HepG2 (cell line): Measurements from ENCODE around the gene ECHDC1. TPM values are rescaled to one million over a fixed set of nuclear protein-coding genes. Genes with fewer than 3 reads are reported as not detected.

Experiments used
- ATF7 ChIP-seq, 2 experiments: fragments of 450-650 bp in 1 of 2; sonication (generic) in 1 of 2; formaldehyde crosslinking in 1 of 2; IDR thresholded peaks; 2 replicates each; pipeline versions ENCODE4 v1.4.0 to v1.6.1; 2016 to 2020; ENCODE audit warnings: antibody characterized with exemption in 1 of 2, mild to moderate bottlenecking in 1 of 2, missing genetic modification reagents in 1 of 2
- EP300 ChIP-seq, 3 experiments: sonication (generic) in 1 of 3; formaldehyde crosslinking in 1 of 3; IDR thresholded peaks; 2 replicates each; pipeline versions ENCODE4 v1.5.1 to v1.6.1; 2011 to 2020; ENCODE audit warnings: low read depth in 2 of 3, low read length in 2 of 3, borderline replicate concordance in 1 of 3, improper control_type of control experiment in 1 of 3, mild to moderate bottlenecking in 1 of 3, missing genetic modification reagents in 1 of 3, moderate library complexity in 1 of 3
- FOXA1 ChIP-seq, 2 experiments: fragments of 450-650 bp in 1 of 2; sonication (generic) in 1 of 2; formaldehyde crosslinking in 1 of 2; IDR thresholded peaks; 2 replicates each; pipeline versions ENCODE4 v1.4.0 to v1.6.1; 2016 to 2020; ENCODE audit warnings: missing genetic modification reagents in 1 of 2
- HNF4G ChIP-seq, 2 experiments: sonication (generic) in 1 of 2; formaldehyde crosslinking in 1 of 2; IDR thresholded peaks; 2 replicates each; pipeline versions ENCODE4 v1.4.0 to v1.6.1; 2011 to 2020; ENCODE audit warnings: borderline replicate concordance in 2 of 2, low read depth in 2 of 2, mild to moderate bottlenecking in 2 of 2, low read length in 1 of 2, missing genetic modification reagents in 1 of 2, moderate library complexity in 1 of 2
- MIXL1 ChIP-seq: IDR thresholded peaks from 2 replicates; pipeline ENCODE4 v1.6.1; 2016
- NCOA2 ChIP-seq: sonication (generic); formaldehyde crosslinking; IDR thresholded peaks from 2 replicates; pipeline ENCODE4 v1.8.0; 2022; ENCODE audit warnings: inconsistent platforms
- NR3C1 ChIP-seq: sonication (generic); formaldehyde crosslinking; IDR thresholded peaks from 2 replicates; pipeline ENCODE4 v1.4.0; 2020; ENCODE audit warnings: missing genetic modification reagents
- PITX1 ChIP-seq: sonication (generic); formaldehyde crosslinking; IDR thresholded peaks from 2 replicates; pipeline ENCODE4 v1.5.1; 2020; ENCODE audit warnings: mild to moderate bottlenecking, missing genetic modification reagents
- SP4 ChIP-seq: sonication (generic); formaldehyde crosslinking; IDR thresholded peaks from 2 replicates; pipeline ENCODE4 v1.8.1; 2023; ENCODE audit warnings: mild to moderate bottlenecking, missing genetic modification reagents
- TSC22D2 ChIP-seq: sonication (generic); formaldehyde crosslinking; IDR thresholded peaks from 2 replicates; pipeline ENCODE4 v1.5.1; 2020; ENCODE audit warnings: missing genetic modification reagents, mild to moderate bottlenecking, borderline replicate concordance
- YY1 ChIP-seq: IDR thresholded peaks from 2 replicates; pipeline ENCODE4 v1.6.1; 2011; ENCODE audit warnings: low read length, low read depth, moderate library complexity, mild to moderate bottlenecking; ENCODE audit not compliant: insufficient read depth, insufficient replicate concordance
- ZC3H4 ChIP-seq: sonication (generic); formaldehyde crosslinking; IDR thresholded peaks from 2 replicates; pipeline ENCODE4 v1.4.0; 2020; ENCODE audit warnings: missing genetic modification reagents, borderline replicate concordance
- ZFP36L2 ChIP-seq: sonication (generic); formaldehyde crosslinking; IDR thresholded peaks from 2 replicates; pipeline ENCODE4 v1.4.0; 2020; ENCODE audit warnings: missing genetic modification reagents
- ZNF510 ChIP-seq: sonication (generic); formaldehyde crosslinking; IDR thresholded peaks from 2 replicates; pipeline ENCODE4 v1.4.0; 2020; ENCODE audit warnings: low read depth, mild to moderate bottlenecking, missing genetic modification reagents
- ZNF558 ChIP-seq: sonication (generic); formaldehyde crosslinking; IDR thresholded peaks from 2 replicates; pipeline ENCODE4 v1.9.0; 2022; ENCODE audit warnings: mild to moderate bottlenecking, missing genetic modification reagents, borderline replicate concordance
- ZNF598 ChIP-seq: sonication (generic); formaldehyde crosslinking; IDR thresholded peaks from 2 replicates; pipeline ENCODE4 v1.5.1; 2020; ENCODE audit warnings: mild to moderate bottlenecking, missing genetic modification reagents, borderline replicate concordance
- ZNF713 ChIP-seq: sonication (generic); formaldehyde crosslinking; IDR thresholded peaks from 2 replicates; pipeline ENCODE4 v1.4.0; 2020; ENCODE audit warnings: mild to moderate bottlenecking, missing genetic modification reagents
- ZNF737 ChIP-seq: sonication (generic); formaldehyde crosslinking; IDR thresholded peaks from 2 replicates; pipeline ENCODE4 v1.5.0; 2020; ENCODE audit warnings: missing genetic modification reagents, mild to moderate bottlenecking, borderline replicate concordance
- ZNF780A ChIP-seq: sonication (generic); formaldehyde crosslinking; IDR thresholded peaks from 2 replicates; pipeline ENCODE4 v1.8.0; 2022; ENCODE audit warnings: mild to moderate bottlenecking, missing genetic modification reagents, moderate library complexity
- ZSCAN30 ChIP-seq: sonication (generic); formaldehyde crosslinking; IDR thresholded peaks from 2 replicates; pipeline ENCODE4 v1.5.0; 2020; ENCODE audit warnings: mild to moderate bottlenecking, missing genetic modification reagents
- polyA plus RNA-seq, 8 experiments: library from polyadenylated mRNA; depleted of rRNA in 3 of 8; stranded (reverse) in 7 of 8; unstranded in 1 of 8; fragments of >200 nt; fragmentation: Illumina TruSeq in 4 of 8; extraction: Trizol in 4 of 8; gene quantifications; 2 replicates each; pipeline versions ENCODE4 v1.2.1 to v1.2.3, GENCODE V29; 2011 to 2016; ENCODE audit warnings: low read depth in 4 of 8, missing spikeins in 1 of 8, mixed read lengths in 1 of 8; ENCODE audit not compliant: insufficient read depth in 1 of 8
- total RNA-seq, 5 experiments: library from RNA; depleted of rRNA; stranded (reverse); fragments of >200 nt; fragmentation: Illumina TruSeq; extraction: Trizol; gene quantifications; 2 replicates each; pipeline ENCODE4 v1.2.3, GENCODE V29; 2016; ENCODE audit warnings: low read depth in 1 of 5
- TF ChIP-seq, protein P1 (sequence below): sonication (generic); formaldehyde crosslinking; IDR thresholded peaks from 2 replicates; pipeline ENCODE4 v1.8.1; 2023; ENCODE audit warnings: mild to moderate bottlenecking, inconsistent platforms, moderate library complexity, missing genetic modification reagents, borderline replicate concordance
- TF ChIP-seq, protein P2 (sequence below): sonication (generic); formaldehyde crosslinking; IDR thresholded peaks from 2 replicates; pipeline ENCODE4 v1.4.0; 2020; ENCODE audit warnings: missing genetic modification reagents, mild to moderate bottlenecking, borderline replicate concordance

The ECHDC1 gene
- total and polyA plus RNA-seq, 2 of the 13 experiments (the other 11 are each of a cell fraction or from before 2014, with no cell fraction given) = 32.8 to 98.1 TPM

DNA sequence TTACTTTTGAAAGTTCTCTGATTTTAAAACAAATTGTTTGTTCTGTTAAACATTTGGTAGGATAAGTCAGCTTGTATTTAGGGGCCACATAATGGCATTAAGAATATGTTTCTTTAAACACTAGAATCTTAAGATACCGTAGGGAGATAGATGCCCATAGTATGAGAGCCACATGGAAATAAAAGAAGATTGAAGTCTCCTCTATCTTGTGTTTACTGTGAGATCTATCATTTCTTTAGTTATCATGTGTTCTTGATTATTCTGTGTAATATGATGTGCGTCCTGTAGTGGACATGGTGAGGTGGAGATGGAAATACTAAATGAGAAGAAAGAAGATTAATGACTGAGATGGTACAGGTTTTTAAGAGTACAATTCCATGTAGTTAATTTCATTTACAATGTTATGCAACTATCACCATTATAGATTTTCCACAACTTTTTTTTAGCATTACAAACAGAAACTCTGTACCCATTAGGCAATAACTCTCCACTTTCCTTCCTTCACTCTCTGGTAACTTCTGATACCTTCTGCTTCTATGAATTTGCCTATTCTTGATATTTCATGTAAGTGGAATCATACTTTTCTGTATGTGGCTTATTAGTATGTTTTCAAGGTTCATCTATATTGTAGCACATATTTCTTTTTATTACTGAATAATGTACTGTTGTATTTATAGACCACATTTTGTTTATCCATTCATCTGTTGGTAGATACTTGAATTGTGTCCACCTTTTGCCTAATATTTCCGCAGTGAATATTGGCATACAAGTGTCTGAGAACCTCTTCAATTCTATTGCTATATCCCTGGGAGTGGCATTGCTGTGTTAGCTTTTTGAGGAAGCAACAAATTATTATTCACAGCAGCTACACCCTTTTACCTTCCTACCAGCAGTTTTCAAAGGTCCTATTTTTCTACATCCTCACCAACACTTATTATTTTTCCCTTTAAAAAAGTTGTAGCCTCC lies 65.2 kb downstream of the ECHDC1 start (continued):
- TF ChIP-seq, protein P1, sequence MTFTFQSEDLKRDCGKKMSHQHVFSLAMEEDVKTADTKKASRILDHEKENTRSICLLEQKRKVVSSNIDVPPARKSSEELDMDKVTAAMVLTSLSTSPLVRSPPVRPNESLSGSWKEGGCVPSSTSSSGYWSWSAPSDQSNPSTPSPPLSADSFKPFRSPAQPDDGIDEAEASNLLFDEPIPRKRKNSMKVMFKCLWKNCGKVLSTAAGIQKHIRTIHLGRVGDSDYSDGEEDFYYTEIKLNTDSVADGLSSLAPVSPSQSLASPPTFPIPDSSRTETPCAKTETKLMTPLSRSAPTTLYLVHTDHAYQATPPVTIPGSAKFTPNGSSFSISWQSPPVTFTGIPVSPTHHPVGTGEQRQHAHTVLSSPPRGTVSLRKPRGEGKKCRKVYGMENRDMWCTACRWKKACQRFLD (CRISPR knock-in tag) = no peak
- TF ChIP-seq FOXA1 (IDR thresholded peaks at IDR 0.05) (no peak), FOXA1 (CRISPR knock-in tag; IDR thresholded peaks at IDR 0.05) (no peak), ZC3H4 (CRISPR knock-in tag) (no peak), ZNF713 (CRISPR knock-in tag) (no peak), ZNF780A (CRISPR knock-in tag) (no peak), ZSCAN30 (CRISPR knock-in tag) (no peak), HNF4G (IDR thresholded peaks at IDR 0.05; ENCODE audit: borderline replicate concordance, low read depth, low read length) (peak; percentile 49; the same call in 1 of the 2 replicates), HNF4G (CRISPR knock-in tag; IDR thresholded peaks at IDR 0.05; ENCODE audit: borderline replicate concordance, low read depth) (no peak), ATF7 (IDR thresholded peaks at IDR 0.05) (peak; percentile 17; the same call in 1 of the 2 replicates), ATF7 (CRISPR knock-in tag; IDR thresholded peaks at IDR 0.05) (no peak), ZFP36L2 (no peak), SP4 (CRISPR knock-in tag) (no peak), MIXL1 (CRISPR knock-in tag) (0 out of 2 replicates have a peak, but pooled peaks have one; percentile 42), YY1 (no peak), PITX1 (no peak), NCOA2 (CRISPR knock-in tag) (0 out of 2 replicates have a peak, but pooled peaks have one; percentile 17), ZNF558 (no peak), ZNF510 (no peak), ZNF737 (CRISPR knock-in tag) (no peak), EP300 (IDR thresholded peaks at IDR 0.05; ENCODE audit: low read depth in 2 of 2, low read length in 2 of 2) (0 out of 4 replicates have a peak, but pooled peaks of 1 of the 2 experiments have one; percentile 21), EP300 (CRISPR knock-in tag; IDR thresholded peaks at IDR 0.05; ENCODE audit: borderline replicate concordance) (no peak), NR3C1 (CRISPR knock-in tag) (no peak), TSC22D2 (CRISPR knock-in tag) (no peak), ZNF598 (CRISPR knock-in tag) (no peak)
- TF ChIP-seq, protein P2, sequence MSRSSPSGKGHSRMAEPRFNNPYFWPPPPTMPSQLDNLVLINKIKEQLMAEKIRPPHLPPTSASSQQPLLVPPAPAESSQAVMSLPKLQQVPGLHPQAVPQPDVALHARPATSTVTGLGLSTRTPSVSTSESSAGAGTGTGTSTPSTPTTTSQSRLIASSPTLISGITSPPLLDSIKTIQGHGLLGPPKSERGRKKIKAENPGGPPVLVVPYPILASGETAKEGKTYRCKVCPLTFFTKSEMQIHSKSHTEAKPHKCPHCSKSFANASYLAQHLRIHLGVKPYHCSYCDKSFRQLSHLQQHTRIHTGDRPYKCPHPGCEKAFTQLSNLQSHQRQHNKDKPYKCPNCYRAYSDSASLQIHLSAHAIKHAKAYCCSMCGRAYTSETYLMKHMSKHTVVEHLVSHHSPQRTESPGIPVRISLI (CRISPR knock-in tag) = peak; percentile 93
